Neural cell (in vitro differentiated cells): ENCODE results near the gene SLC37A3. TPM values are rescaled to one million over a fixed set of nuclear protein-coding genes. Genes with fewer than 3 reads are reported as not detected.

Source experiments
- H2AFZ ChIP-seq: fragments of 200-600, 300-800 bp; sonication (generic), shearing (Covaris generic); 2 replicates; pipeline ENCODE4 v1.6.0; 2014; ENCODE audit warnings: low read depth, mild to moderate bottlenecking, antibody characterized with exemption, low read length, moderate library complexity
- H3F3A ChIP-seq: fragments of 200-600 bp; shearing (Covaris generic); 2 replicates; pipeline ENCODE4 v1.6.1; 2016; ENCODE audit warnings: mild to moderate bottlenecking, moderate library complexity, mixed read lengths, antibody characterized with exemption, low read length; ENCODE audit not compliant: insufficient read depth, poor library complexity, severe bottlenecking
- H3K27ac ChIP-seq: fragments of 200-600, 300-800 bp; sonication (generic), shearing (Covaris generic); 2 replicates; pipeline ENCODE4 v1.5.1; 2014; ENCODE audit warnings: mild to moderate bottlenecking, low read length, moderate library complexity
- H3K27me3 ChIP-seq: fragments of 300-800, 200-600 bp; sonication (generic), shearing (Covaris generic); 2 replicates; pipeline ENCODE4 v1.6.0; 2014; ENCODE audit warnings: mild to moderate bottlenecking, low read depth, low read length, moderate library complexity; ENCODE audit not compliant: insufficient read depth
- H3K36me3 ChIP-seq: fragments of 300-800, 200-600 bp; sonication (generic), shearing (Covaris generic); 2 replicates; pipeline ENCODE4 v1.5.1; 2014; ENCODE audit warnings: mild to moderate bottlenecking, antibody characterized with exemption, low read length, moderate library complexity; ENCODE audit not compliant: insufficient read depth
- H3K4me2 ChIP-seq: fragments of 300-800, 200-600 bp; sonication (generic), shearing (Covaris generic); 2 replicates; pipeline ENCODE4 v1.6.0; 2014; ENCODE audit warnings: mild to moderate bottlenecking, low read length
- H3K4me3 ChIP-seq: fragments of 300-800, 200-600 bp; sonication (generic), shearing (Covaris generic); 2 replicates; pipeline ENCODE4 v1.5.1; 2014; ENCODE audit warnings: mild to moderate bottlenecking, low read length, moderate library complexity
- H3K79me2 ChIP-seq: fragments of 200-600 bp; shearing (Covaris generic); replicated peaks from 2 replicates; pipeline ENCODE4 v1.6.0; 2014; ENCODE audit warnings: mild to moderate bottlenecking, low read length, moderate library complexity; ENCODE audit not compliant: insufficient read depth
- H3K9ac ChIP-seq: fragments of 300-800, 200-600 bp; sonication (generic), shearing (Covaris generic); 2 replicates; pipeline ENCODE4 v1.6.1; 2016; ENCODE audit warnings: mild to moderate bottlenecking, low read length, mixed read lengths
- H3K9me2 ChIP-seq: fragments of 200-600 bp; shearing (Covaris generic); 2 replicates; pipeline ENCODE4 v1.6.1; 2016; ENCODE audit warnings: mild to moderate bottlenecking, low read length, mixed read lengths; ENCODE audit not compliant: insufficient read depth
- H3K9me3 ChIP-seq: fragments of 200-600, 300-800 bp; sonication (generic), shearing (Covaris generic); 2 replicates; pipeline ENCODE4 v1.6.1; 2016; ENCODE audit warnings: mild to moderate bottlenecking, mixed run types, low read length, moderate library complexity, mixed read lengths
- H4K20me1 ChIP-seq: fragments of 200-600 bp; shearing (Covaris generic); 2 replicates; pipeline ENCODE4 v1.6.1; 2016; ENCODE audit warnings: mild to moderate bottlenecking, mixed run types; ENCODE audit not compliant: insufficient read depth
- CTCF ChIP-seq: fragments of 450-650 bp; IDR thresholded peaks from 2 replicates; pipeline ENCODE4 v1.5.1; 2014; ENCODE audit warnings: antibody characterized with exemption, mild to moderate bottlenecking, moderate library complexity; ENCODE audit not compliant: poor library complexity, severe bottlenecking
- EP300 ChIP-seq: fragments of 450-650 bp; conservative IDR thresholded peaks from 2 replicates; pipeline ENCODE4 v1.6.1; 2014; ENCODE audit warnings: antibody characterized with exemption, mild to moderate bottlenecking, moderate library complexity; ENCODE audit not compliant: poor library complexity, severe bottlenecking
- EZH2 ChIP-seq: fragments of 200-600, 300-800 bp; shearing (Covaris generic), sonication (generic); IDR thresholded peaks from 2 replicates; pipeline ENCODE4 v1.6.1; 2014; ENCODE audit warnings: antibody characterized with exemption, low read length, borderline replicate concordance, mild to moderate bottlenecking; ENCODE audit not compliant: insufficient read depth, poor library complexity, severe bottlenecking
- MXI1 ChIP-seq: fragments of 450-650 bp; conservative IDR thresholded peaks from 2 replicates; pipeline ENCODE4 v1.6.1; 2014; ENCODE audit warnings: antibody characterized with exemption, mild to moderate bottlenecking; ENCODE audit not compliant: poor library complexity, severe bottlenecking
- POLR2AphosphoS5 ChIP-seq: IDR thresholded peaks from 2 replicates; pipeline ENCODE4 v1.6.1; 2012
- RAD21 ChIP-seq: fragments of 450-650 bp; conservative IDR thresholded peaks from 2 replicates; pipeline ENCODE4 v1.6.1; 2014; ENCODE audit warnings: antibody characterized with exemption, mild to moderate bottlenecking, moderate library complexity
- REST ChIP-seq: IDR thresholded peaks from 2 replicates; pipeline ENCODE4 v1.6.1; 2012; ENCODE audit warnings: borderline replicate concordance
- SMC3 ChIP-seq: fragments of 450-650 bp; conservative IDR thresholded peaks from 2 replicates; pipeline ENCODE4 v1.6.1; 2014; ENCODE audit warnings: antibody characterized with exemption, mild to moderate bottlenecking, moderate library complexity; ENCODE audit not compliant: poor library complexity
- TAF1 ChIP-seq: IDR thresholded peaks from 2 replicates; pipeline ENCODE4 v1.6.1; 2012; ENCODE audit warnings: low read depth
- polyA plus RNA-seq: library from polyadenylated mRNA; depleted of rRNA; stranded (reverse); fragments of >200 nt; gene quantifications from 2 replicates; pipeline ENCODE4 v1.2.3, GENCODE V29; 2014

SLC37A3 gene
- polyA plus RNA-seq, 1 donor from 2014 or later: 176 TPM

- Histone ChIP-seq H3K9ac (no peak overlapping the region), H3K4me2 (no peak overlapping the region), H3K36me3 (no peaks in the 10 kb centered on the region), H3K9me3 (no peaks in the 10 kb centered on the region), H3K79me2 (no peaks in the 10 kb centered on the region), H3K9me2 (no peaks in the 10 kb centered on the region), H3F3A (no peaks in the 10 kb centered on the region), H3K4me3 (no peak overlapping the region), H4K20me1 (no peaks in the 10 kb centered on the region), H3K27ac (no peak overlapping the region), H2AFZ (no peak overlapping the region), H3K27me3 (no peaks in the 10 kb centered on the region)
- no peak for TF ChIP-seq CTCF
- no peak for TF ChIP-seq EZH2
- TF ChIP-seq POLR2AphosphoS5: no peak
- TF ChIP-seq TAF1: no peak
- TF ChIP-seq EP300: no peak
- no peak for TF ChIP-seq SMC3
- no peak for TF ChIP-seq RAD21
- TF ChIP-seq MXI1: no peak
- no peak for TF ChIP-seq REST
These were observed 103.0 kb downstream of the SLC37A3 start for GRCh38 chr7:140295224-140295738.

- Histone ChIP-seq H3K9me3 (no peaks in the 10 kb centered on the region), H3K9ac (no peak overlapping the region), H3F3A (no peaks in the 10 kb centered on the region), H3K36me3 (no peaks in the 10 kb centered on the region), H3K79me2 (no peaks in the 10 kb centered on the region), H3K9me2 (no peaks in the 10 kb centered on the region), H2AFZ (no peak overlapping the region), H3K27ac (no peak overlapping the region), H3K4me3 (no peak overlapping the region), H3K4me2 (no peak overlapping the region), H4K20me1 (no peaks in the 10 kb centered on the region), H3K27me3 (no peaks in the 10 kb centered on the region)
- TF ChIP-seq POLR2AphosphoS5 (no peak), TAF1 (no peak), SMC3 (no peak), EZH2 (no peak), EP300 (no peak), REST (no peak)
These were observed 103.9 kb downstream of the SLC37A3 start for GRCh38 chr7:140294454-140294853.
